ENCODE data around the gene PPP1R7. TPM values are rescaled to one million over a fixed set of nuclear protein-coding genes. Genes with fewer than 3 reads are reported as not detected.

The PPP1R7 gene
- total RNA-seq, 2 donors from 2014 or later, result 57.5 to 61.4 TPM

DNA sequence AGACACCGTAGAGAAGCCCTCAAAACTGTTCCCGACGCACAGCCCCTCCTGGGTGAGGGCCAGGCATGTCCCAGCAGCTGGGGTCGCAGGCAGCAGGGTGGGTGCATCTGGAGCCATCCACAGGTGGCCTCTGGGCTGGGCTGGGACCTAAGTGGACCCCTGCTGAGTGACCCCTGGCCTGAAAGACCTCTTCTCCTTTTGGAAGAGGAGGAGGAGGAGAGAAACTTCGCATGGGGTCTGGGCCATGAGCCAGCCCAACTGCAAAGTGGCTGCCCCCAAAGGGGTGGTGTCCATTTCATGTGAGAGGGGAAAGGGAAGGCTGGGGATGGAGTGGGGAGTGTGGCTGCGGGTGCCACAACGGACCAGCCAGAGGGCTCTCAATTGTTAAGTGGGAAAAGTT lies 63.3 kb downstream of the PPP1R7 start:
- no peak for DNase-seq (ENCODE audit: low spot score)
- no peaks in the 10 kb centered on the region for H3K27me3 ChIP-seq
- no peaks in the 10 kb centered on the region for H3K36me3 ChIP-seq
- H3K4me3 ChIP-seq, result no peak overlapping the region
- TF ChIP-seq, protein P1, sequence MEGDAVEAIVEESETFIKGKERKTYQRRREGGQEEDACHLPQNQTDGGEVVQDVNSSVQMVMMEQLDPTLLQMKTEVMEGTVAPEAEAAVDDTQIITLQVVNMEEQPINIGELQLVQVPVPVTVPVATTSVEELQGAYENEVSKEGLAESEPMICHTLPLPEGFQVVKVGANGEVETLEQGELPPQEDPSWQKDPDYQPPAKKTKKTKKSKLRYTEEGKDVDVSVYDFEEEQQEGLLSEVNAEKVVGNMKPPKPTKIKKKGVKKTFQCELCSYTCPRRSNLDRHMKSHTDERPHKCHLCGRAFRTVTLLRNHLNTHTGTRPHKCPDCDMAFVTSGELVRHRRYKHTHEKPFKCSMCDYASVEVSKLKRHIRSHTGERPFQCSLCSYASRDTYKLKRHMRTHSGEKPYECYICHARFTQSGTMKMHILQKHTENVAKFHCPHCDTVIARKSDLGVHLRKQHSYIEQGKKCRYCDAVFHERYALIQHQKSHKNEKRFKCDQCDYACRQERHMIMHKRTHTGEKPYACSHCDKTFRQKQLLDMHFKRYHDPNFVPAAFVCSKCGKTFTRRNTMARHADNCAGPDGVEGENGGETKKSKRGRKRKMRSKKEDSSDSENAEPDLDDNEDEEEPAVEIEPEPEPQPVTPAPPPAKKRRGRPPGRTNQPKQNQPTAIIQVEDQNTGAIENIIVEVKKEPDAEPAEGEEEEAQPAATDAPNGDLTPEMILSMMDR (IDR thresholded peaks at IDR 0.05), result no peak
- H3K27ac ChIP-seq, result no peak overlapping the region
- H3K4me1 ChIP-seq, result peaks cover 0 to 3% of the 10 kb centered on the region in 2 donors
- H3K9me3 ChIP-seq, result no peaks in the 10 kb centered on the region

DNA sequence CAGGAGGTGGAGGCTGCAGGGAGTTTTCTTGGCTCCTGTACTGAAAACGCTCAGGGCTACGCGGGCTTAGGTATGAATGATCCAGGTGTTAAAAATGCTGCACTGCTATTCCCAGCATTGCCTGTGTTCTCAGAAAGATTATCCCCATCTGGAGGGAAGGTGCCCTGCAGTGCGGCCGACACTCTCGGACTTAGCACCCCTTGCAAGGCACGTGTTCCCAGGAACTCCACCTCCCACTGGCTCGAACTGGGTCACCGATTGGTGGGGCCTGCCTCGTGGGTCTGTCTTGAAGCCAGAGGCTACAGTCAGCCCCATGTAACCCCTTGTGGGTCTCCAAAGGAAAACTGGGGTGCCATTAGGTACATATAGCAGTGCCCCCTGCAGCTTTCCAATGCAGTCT lies 63.9 kb downstream of the PPP1R7 start:
- TF ChIP-seq, protein P1 (IDR thresholded peaks at IDR 0.05), result no peak
- peaks cover 0 to 9% of the 10 kb centered on the region in 2 donors for H3K4me1 ChIP-seq
- H3K27me3 ChIP-seq, result no peaks in the 10 kb centered on the region
- no peaks in the 10 kb centered on the region for H3K9me3 ChIP-seq
- no peaks in the 10 kb centered on the region for H3K36me3 ChIP-seq
- H3K27ac ChIP-seq, result no peak overlapping the region
- H3K4me3 ChIP-seq, result no peak overlapping the region
- no peak for DNase-seq (ENCODE audit: low spot score)

DNA sequence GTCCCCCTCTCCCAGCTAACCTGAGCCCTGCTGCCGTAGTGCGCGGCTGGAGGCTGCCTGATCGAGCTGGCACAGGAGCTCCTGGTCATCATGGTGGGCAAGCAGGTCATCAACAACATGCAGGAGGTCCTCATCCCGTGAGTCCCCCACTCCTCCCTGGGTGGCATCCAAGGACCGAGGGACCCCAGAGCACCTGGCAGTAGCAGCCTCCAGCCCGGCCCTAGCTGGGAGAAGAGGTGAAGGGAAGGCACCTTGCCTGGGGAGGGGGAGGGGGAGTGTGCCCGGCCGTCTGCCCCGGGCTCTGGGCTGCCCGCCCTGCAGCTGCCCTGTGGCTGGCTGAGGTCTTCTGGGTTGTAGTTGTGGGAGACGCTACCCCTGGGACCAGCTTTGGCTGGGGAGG lies 64.5 kb downstream of the PPP1R7 start:
- Histone ChIP-seq H3K4me3 (no peak overlapping the region), H3K4me1 (peaks cover 0 to 10% of the 10 kb centered on the region in 2 donors), H3K27ac (no peak overlapping the region), H3K36me3 (no peaks in the 10 kb centered on the region), H3K9me3 (no peaks in the 10 kb centered on the region), H3K27me3 (no peaks in the 10 kb centered on the region)
- TF ChIP-seq, protein P1 (IDR thresholded peaks at IDR 0.05), result no peak
- no peak for DNase-seq (ENCODE audit: low spot score)

DNA sequence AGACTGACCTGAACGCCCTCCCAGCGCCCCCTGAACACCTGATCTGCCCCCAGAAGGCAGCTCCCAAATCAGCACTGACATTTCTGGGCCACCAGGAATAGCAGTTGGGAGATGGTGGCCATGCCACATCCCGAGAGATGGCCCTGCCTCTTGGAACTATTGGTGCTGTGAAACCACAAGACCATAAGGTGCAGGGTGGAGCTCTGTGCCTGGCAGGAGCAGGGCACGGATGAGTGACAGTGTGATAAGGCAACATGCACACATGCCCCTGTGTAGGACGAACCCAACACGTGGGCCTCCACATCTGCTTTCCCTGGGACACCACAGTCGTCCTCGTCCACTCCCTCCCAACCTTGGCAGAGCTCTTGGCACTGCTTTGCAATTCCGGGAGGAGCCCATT lies 65.2 kb downstream of the PPP1R7 start:
- DNase-seq (ENCODE audit: low spot score), result no peak

DNA sequence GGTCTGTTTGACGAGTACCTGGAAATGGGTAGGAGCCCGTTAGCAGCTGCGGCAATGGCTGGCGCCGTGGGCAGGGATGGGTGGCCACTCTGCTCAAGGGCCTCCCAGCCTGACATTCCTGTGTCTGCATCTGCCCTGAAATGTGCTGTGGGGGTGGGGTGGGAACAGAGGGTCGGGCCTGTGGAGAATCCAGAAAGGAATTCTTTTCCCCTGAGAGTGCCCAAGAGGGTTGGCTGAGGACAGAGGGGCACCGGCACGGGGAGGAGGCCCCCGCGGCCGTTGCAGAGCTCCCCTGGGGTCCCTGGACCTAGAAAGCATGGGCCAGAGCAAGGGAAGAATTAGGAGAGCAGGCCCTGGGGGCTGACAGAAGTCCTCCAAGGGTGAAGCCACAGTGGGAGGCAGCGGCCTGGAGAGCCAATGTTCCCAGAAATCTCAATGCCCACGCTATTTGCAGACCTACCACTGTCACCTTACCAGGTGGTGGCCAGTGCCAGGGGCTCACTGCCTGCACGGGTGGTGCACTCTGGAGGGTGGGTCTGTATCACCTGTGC lies 66.0 kb downstream of the PPP1R7 start:
- no peak for DNase-seq (ENCODE audit: low spot score)
- Histone ChIP-seq H3K4me1 (peaks cover 0 to 10% of the 10 kb centered on the region in 2 donors), H3K27me3 (no peaks in the 10 kb centered on the region), H3K4me3 (no peak overlapping the region), H3K27ac (no peak overlapping the region), H3K36me3 (no peaks in the 10 kb centered on the region), H3K9me3 (no peaks in the 10 kb centered on the region)
- TF ChIP-seq, protein P1 (IDR thresholded peaks at IDR 0.05), result no peak

More for the DNA sequence above, 65.2 kb downstream of the PPP1R7 start:
- H3K36me3 ChIP-seq, result no peaks in the 10 kb centered on the region
- TF ChIP-seq, protein P1 (IDR thresholded peaks at IDR 0.05), result no peak
- H3K9me3 ChIP-seq, result no peaks in the 10 kb centered on the region
- H3K4me3 ChIP-seq, result no peak overlapping the region
- no peaks in the 10 kb centered on the region for H3K27me3 ChIP-seq
- peaks cover 0 to 10% of the 10 kb centered on the region in 2 donors for H3K4me1 ChIP-seq
- H3K27ac ChIP-seq, result no peak overlapping the region

Measured in right atrium auricular region (tissue), 2 donors.